ENCODE measurements around the gene MTHFD1. TPM values are rescaled to one million over a fixed set of nuclear protein-coding genes. Genes with fewer than 3 reads are reported as not detected.

Gene MTHFD1
- total RNA-seq, 1 experiment from 2014 or later: 153 TPM

- intact Hi-C loops (cut with micrococcal nuclease): no loop called here
- RAD21 ChIA-PET (ENCODE audit: low non-redundant PET in 1 of 2, low total read pairs in 2 of 2, uncharacterized antibody in 2 of 2, unreplicated experiment in 2 of 2): no interaction called here
- H3K9ac ChIP-seq (ENCODE audit: low read length): no peak overlapping the region
- peaks cover 4 to 8% of the 10 kb centered on the region in 2 experiments; a peak in 3 of 4 replicates for H3K36me3 ChIP-seq (ENCODE audit: control insufficient read depth in 1 of 2, insufficient read depth in 2 of 2, low read length in 2 of 2)
- DNase-seq (ENCODE audit: low read depth, low spot score): no peak
- H3K27me3 ChIP-seq (ENCODE audit: insufficient read depth, low read length): no peaks in the 10 kb centered on the region
- H3K4me3 ChIP-seq (replicated peaks in 1 of 2; ENCODE audit: low read depth in 1 of 2, low read length in 2 of 2): no peak overlapping the region
- BruUV-seq (replicated peaks): no TSS peak
- H3K27ac ChIP-seq (ENCODE audit: low read depth, low read length): no peak overlapping the region
- H3K4me2 ChIP-seq (ENCODE audit: low read length): no peak overlapping the region
- no peaks in the 10 kb centered on the region for H3K9me3 ChIP-seq (ENCODE audit: control insufficient read depth in 1 of 2, insufficient read depth in 1 of 2, low read depth in 1 of 2, low read length in 2 of 2)
- H4K20me1 ChIP-seq (ENCODE audit: insufficient read depth): no peaks in the 10 kb centered on the region
- no peak for ATAC-seq
- H3K79me2 ChIP-seq (ENCODE audit: insufficient read depth, low read length): peaks cover 43% of the 10 kb centered on the region
- POLR2A ChIA-PET: interaction anchor here (0.7 kb wide), 1 partner anchor 8 kb away, joined by 3 read pairs; the partner anchor contains the start of gene ZBTB1
- TF ChIP-seq, protein P1, sequence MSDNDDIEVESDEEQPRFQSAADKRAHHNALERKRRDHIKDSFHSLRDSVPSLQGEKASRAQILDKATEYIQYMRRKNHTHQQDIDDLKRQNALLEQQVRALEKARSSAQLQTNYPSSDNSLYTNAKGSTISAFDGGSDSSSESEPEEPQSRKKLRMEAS (IDR thresholded peaks at IDR 0.05): no peak
- TF ChIP-seq FOSL1 (IDR thresholded peaks at IDR 0.05; ENCODE audit: low read depth) (no peak), SIN3A (IDR thresholded peaks at IDR 0.05; ENCODE audit: low read depth) (no peak), TCF7L2 (IDR thresholded peaks at IDR 0.05; ENCODE audit: borderline replicate concordance, extremely low read depth, insufficient read depth, insufficient read length) (no peak), CEBPB (IDR thresholded peaks at IDR 0.05; ENCODE audit: low read depth) (no peak), JUND (IDR thresholded peaks at IDR 0.05) (no peak), ZBTB33 (IDR thresholded peaks at IDR 0.05; ENCODE audit: extremely low read depth, insufficient replicate concordance, low read length) (no peak), POLR2AphosphoS5 (IDR thresholded peaks at IDR 0.05; ENCODE audit: low read depth, low read length) (no peak), REST (IDR thresholded peaks at IDR 0.05; ENCODE audit: low read depth) (no peak)
- peaks cover 15 to 20% of the 10 kb centered on the region in 2 experiments for H3K4me1 ChIP-seq (ENCODE audit: control insufficient read depth in 1 of 2, insufficient read depth in 2 of 2, low read length in 2 of 2)
- no peaks in the 10 kb centered on the region for H3K9me2 ChIP-seq (ENCODE audit: insufficient read depth)
- H2AFZ ChIP-seq (ENCODE audit: low read depth, low read length, poor library complexity, severe bottlenecking): no peak overlapping the region
- CTCF ChIA-PET: interaction anchor here (1.4 kb wide), 2 partner anchors 12 to 14 kb away, joined by 3 read pairs; no protein-coding TSS in a partner anchor
These were observed 108.6 kb downstream of the MTHFD1 start for GRCh38 chr14:64496764-64497163.
